HEK293 (cell line): Measurements from ENCODE around the gene RARRES2.

Experiments
- AEBP2 ChIP-seq: fragments of 450-650 bp; formaldehyde crosslinking; IDR thresholded peaks from 2 replicates; pipeline ENCODE4 v1.5.1; 2016; ENCODE audit warnings: missing biosample characterization, missing genetic modification characterization, borderline replicate concordance
- ATF2 ChIP-seq: fragments of 450-650 bp; formaldehyde crosslinking; IDR thresholded peaks from 2 replicates; pipeline ENCODE4 v1.5.1; 2016; ENCODE audit warnings: missing biosample characterization, missing genetic modification characterization, low read depth
- EGR2 ChIP-seq: fragments of 450-650 bp; formaldehyde crosslinking; IDR thresholded peaks from 2 replicates; pipeline ENCODE4 v1.5.1; 2016; ENCODE audit warnings: low read depth, missing biosample characterization, missing genetic modification characterization
- GLI2 ChIP-seq: fragments of 450-650 bp; formaldehyde crosslinking; IDR thresholded peaks from 2 replicates; pipeline ENCODE4; 2017; ENCODE audit warnings: missing biosample characterization, missing genetic modification characterization, low read depth, borderline replicate concordance
- TF ChIP-seq, protein P1 (sequence below): fragments of 450-650 bp; formaldehyde crosslinking; IDR thresholded peaks from 2 replicates; pipeline ENCODE4 v1.5.1; 2017; ENCODE audit warnings: missing biosample characterization, missing genetic modification characterization
- TF ChIP-seq, protein P2 (sequence below): fragments of 450-650 bp; formaldehyde crosslinking; IDR thresholded peaks from 2 replicates; pipeline ENCODE4 v1.5.1; 2016; ENCODE audit warnings: missing biosample characterization, missing genetic modification characterization

- TF ChIP-seq, protein P1, sequence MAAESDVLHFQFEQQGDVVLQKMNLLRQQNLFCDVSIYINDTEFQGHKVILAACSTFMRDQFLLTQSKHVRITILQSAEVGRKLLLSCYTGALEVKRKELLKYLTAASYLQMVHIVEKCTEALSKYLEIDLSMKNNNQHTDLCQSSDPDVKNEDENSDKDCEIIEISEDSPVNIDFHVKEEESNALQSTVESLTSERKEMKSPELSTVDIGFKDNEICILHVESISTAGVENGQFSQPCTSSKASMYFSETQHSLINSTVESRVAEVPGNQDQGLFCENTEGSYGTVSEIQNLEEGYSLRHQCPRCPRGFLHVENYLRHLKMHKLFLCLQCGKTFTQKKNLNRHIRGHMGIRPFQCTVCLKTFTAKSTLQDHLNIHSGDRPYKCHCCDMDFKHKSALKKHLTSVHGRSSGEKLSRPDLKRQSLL (tag by site-specific recombination): no peak
- TF ChIP-seq, protein P2, sequence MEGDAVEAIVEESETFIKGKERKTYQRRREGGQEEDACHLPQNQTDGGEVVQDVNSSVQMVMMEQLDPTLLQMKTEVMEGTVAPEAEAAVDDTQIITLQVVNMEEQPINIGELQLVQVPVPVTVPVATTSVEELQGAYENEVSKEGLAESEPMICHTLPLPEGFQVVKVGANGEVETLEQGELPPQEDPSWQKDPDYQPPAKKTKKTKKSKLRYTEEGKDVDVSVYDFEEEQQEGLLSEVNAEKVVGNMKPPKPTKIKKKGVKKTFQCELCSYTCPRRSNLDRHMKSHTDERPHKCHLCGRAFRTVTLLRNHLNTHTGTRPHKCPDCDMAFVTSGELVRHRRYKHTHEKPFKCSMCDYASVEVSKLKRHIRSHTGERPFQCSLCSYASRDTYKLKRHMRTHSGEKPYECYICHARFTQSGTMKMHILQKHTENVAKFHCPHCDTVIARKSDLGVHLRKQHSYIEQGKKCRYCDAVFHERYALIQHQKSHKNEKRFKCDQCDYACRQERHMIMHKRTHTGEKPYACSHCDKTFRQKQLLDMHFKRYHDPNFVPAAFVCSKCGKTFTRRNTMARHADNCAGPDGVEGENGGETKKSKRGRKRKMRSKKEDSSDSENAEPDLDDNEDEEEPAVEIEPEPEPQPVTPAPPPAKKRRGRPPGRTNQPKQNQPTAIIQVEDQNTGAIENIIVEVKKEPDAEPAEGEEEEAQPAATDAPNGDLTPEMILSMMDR (tag by site-specific recombination): no peak
- no peak for TF ChIP-seq ATF2 (tag by site-specific recombination)
- TF ChIP-seq AEBP2 (tag by site-specific recombination): no peak
- no peak for TF ChIP-seq GLI2
- no peak for TF ChIP-seq EGR2 (tag by site-specific recombination)
Measured at GRCh38 chr7:150335774-150336112, 5.7 kb downstream of the RARRES2 start.
